T-helper 17 cell (primary cell): ENCODE data around the gene SYT8. TPM values are rescaled to one million over a fixed set of nuclear protein-coding genes. Genes with fewer than 3 reads are reported as not detected.
"Not testable (repeated sequence)": the region's sequence is repeated elsewhere in the genome, so short reads cannot be mapped to it uniquely, and the experiment has no call there.

Experiments
- ATAC-seq: fragments of 150-1000 bp; cut with Tn5 transposase; 2 replicates; pipeline ENCODE4 v1.10.0; 2021; ENCODE audit warnings: mild to moderate bottlenecking, moderate library complexity
- DNase-seq, 3 donors: peaks; one replicate each; pipeline versions ENCODE4 v3.0.0 to v3.0.0-alpha.2; 2020 to 2021
- H3K9me3 ChIP-seq: one replicate; pipeline ENCODE4 v1.7.0; 2013; ENCODE audit warnings: low read length, mild to moderate bottlenecking; ENCODE audit not compliant: control insufficient read depth, poor library complexity, severe bottlenecking
- H3K27ac Mint-ChIP-seq: one replicate; pipeline ENCODE4 v1.8.0; 2022; ENCODE audit warnings: mild to moderate bottlenecking, moderate library complexity, mixed read lengths
- H3K27me3 Mint-ChIP-seq: one replicate; pipeline ENCODE4 v1.8.0; 2022; ENCODE audit warnings: mixed read lengths
- H3K36me3 Mint-ChIP-seq: one replicate; pipeline ENCODE4 v1.8.0; 2022; ENCODE audit warnings: low read depth, mixed read lengths
- H3K4me1 Mint-ChIP-seq: one replicate; pipeline ENCODE4 v1.8.0; 2022; ENCODE audit warnings: mild to moderate bottlenecking, mixed read lengths
- H3K4me3 Mint-ChIP-seq: one replicate; pipeline ENCODE4 v1.8.0; 2022; ENCODE audit warnings: mild to moderate bottlenecking, moderate library complexity, mixed read lengths
- total RNA-seq, 4 donors: library from RNA in 2 of 4; stranded (reverse) in 2 of 4; gene quantifications; one replicate each; pipeline ENCODE4 v1.2.3 and lab custom pipeline; 2022 to 2026

The SYT8 gene
- total RNA-seq, 2 donors from 2014 or later: not detected

GRCh38 chr11:1810761-1811160, 24.0 kb upstream of the SYT8 start:
- no peaks in the 10 kb centered on the region for H3K9me3 ChIP-seq
- DNase-seq (no peak), ATAC-seq (no peak)
- Mint-ChIP-seq H3K27me3 (peaks cover 19% of the 10 kb centered on the region), H3K36me3 (peaks cover 2% of the 10 kb centered on the region), H3K4me3 (no peak overlapping the region), H3K27ac (no peak overlapping the region), H3K4me1 (peaks cover 2% of the 10 kb centered on the region)

- Mint-ChIP-seq H3K27ac (no peak overlapping the region), H3K27me3 (peaks cover 19% of the 10 kb centered on the region), H3K36me3 (peaks cover 2% of the 10 kb centered on the region), H3K4me1 (peaks cover 2% of the 10 kb centered on the region), H3K4me3 (no peak overlapping the region)
- no peaks in the 10 kb centered on the region for H3K9me3 ChIP-seq
- DNase-seq: no peak
- no peak for ATAC-seq
Observed at GRCh38 chr11:1812274-1812673, 22.5 kb upstream of the SYT8 start.

GRCh38 chr11:1812801-1813200, 22.0 kb upstream of the SYT8 start:
- Mint-ChIP-seq H3K36me3 (peaks cover 2% of the 10 kb centered on the region), H3K4me1 (peaks cover 2% of the 10 kb centered on the region), H3K4me3 (no peak overlapping the region), H3K27ac (no peak overlapping the region), H3K27me3 (peaks cover 15% of the 10 kb centered on the region)
- ATAC-seq: no peak
- no peaks in the 10 kb centered on the region for H3K9me3 ChIP-seq
- DNase-seq: no peak

GRCh38 chr11:1813356-1813755, 21.4 kb upstream of the SYT8 start:
- not testable (repeated sequence) for DNase-seq, H3K4me3 Mint-ChIP-seq, H3K9me3 ChIP-seq, ATAC-seq, H3K27ac Mint-ChIP-seq, H3K4me1 Mint-ChIP-seq, H3K36me3 Mint-ChIP-seq
- peaks cover 12% of the 10 kb centered on the region for H3K27me3 Mint-ChIP-seq

GRCh38 chr11:1814691-1815090, 20.1 kb upstream of the SYT8 start:
- Mint-ChIP-seq H3K4me1 (no peaks in the 10 kb centered on the region), H3K36me3 (peaks cover under 1% of the 10 kb centered on the region), H3K27me3 (peaks cover 12% of the 10 kb centered on the region), H3K4me3 (no peak overlapping the region), H3K27ac (no peak overlapping the region)
- H3K9me3 ChIP-seq: no peaks in the 10 kb centered on the region
- ATAC-seq (no peak), DNase-seq (no peak)

GRCh38 chr11:1815311-1815710, 19.5 kb upstream of the SYT8 start:
- Mint-ChIP-seq H3K27ac (no peak overlapping the region), H3K36me3 (no peaks in the 10 kb centered on the region), H3K4me1 (no peaks in the 10 kb centered on the region), H3K4me3 (no peak overlapping the region), H3K27me3 (peaks cover 12% of the 10 kb centered on the region)
- no peaks in the 10 kb centered on the region for H3K9me3 ChIP-seq
- no peak for DNase-seq
- ATAC-seq: no peak

GRCh38 chr11:1815751-1816150, 19.0 kb upstream of the SYT8 start:
- H3K4me3 Mint-ChIP-seq: no peak overlapping the region
- H3K4me1 Mint-ChIP-seq: no peaks in the 10 kb centered on the region
- H3K27me3 Mint-ChIP-seq: peaks cover 12% of the 10 kb centered on the region
- ATAC-seq (no peak), DNase-seq (no peak)
- no peak overlapping the region for H3K27ac Mint-ChIP-seq
- H3K9me3 ChIP-seq: no peaks in the 10 kb centered on the region
- no peaks in the 10 kb centered on the region for H3K36me3 Mint-ChIP-seq

GRCh38 chr11:1817000-1817399, 17.8 kb upstream of the SYT8 start:
- no peak for ATAC-seq
- no peaks in the 10 kb centered on the region for H3K9me3 ChIP-seq
- Mint-ChIP-seq H3K27me3 (peaks cover 12% of the 10 kb centered on the region), H3K4me3 (no peak overlapping the region), H3K36me3 (no peaks in the 10 kb centered on the region), H3K27ac (no peak overlapping the region), H3K4me1 (peaks cover 2% of the 10 kb centered on the region)
- no peak for DNase-seq

GRCh38 chr11:1817511-1817910, 17.3 kb upstream of the SYT8 start:
- H3K9me3 ChIP-seq: no peaks in the 10 kb centered on the region
- Mint-ChIP-seq H3K27ac (no peak overlapping the region), H3K4me1 (peaks cover 2% of the 10 kb centered on the region), H3K27me3 (peaks cover 9% of the 10 kb centered on the region), H3K4me3 (no peak overlapping the region), H3K36me3 (no peaks in the 10 kb centered on the region)
- DNase-seq (no peak), ATAC-seq (no peak)

GRCh38 chr11:1819074-1819473, 15.7 kb upstream of the SYT8 start:
- Mint-ChIP-seq H3K4me3 (no peak overlapping the region), H3K36me3 (no peaks in the 10 kb centered on the region), H3K27me3 (peaks cover 3% of the 10 kb centered on the region), H3K27ac (no peak overlapping the region), H3K4me1 (peaks cover 3% of the 10 kb centered on the region)
- DNase-seq: no peak
- H3K9me3 ChIP-seq: no peaks in the 10 kb centered on the region
- ATAC-seq: no peak

- ATAC-seq (no peak), DNase-seq (no peak)
- no peak overlapping the region for H3K4me3 Mint-ChIP-seq
- no peaks in the 10 kb centered on the region for H3K9me3 ChIP-seq
- H3K36me3 Mint-ChIP-seq: no peaks in the 10 kb centered on the region
- peaks cover 5% of the 10 kb centered on the region for H3K4me1 Mint-ChIP-seq
- H3K27ac Mint-ChIP-seq: no peak overlapping the region
- peaks cover 5% of the 10 kb centered on the region for H3K27me3 Mint-ChIP-seq
Observed at GRCh38 chr11:1820463-1821325, 14.1 kb upstream of the SYT8 start.

- Mint-ChIP-seq H3K4me3 (no peak overlapping the region), H3K27ac (no peak overlapping the region), H3K27me3 (peaks cover 7% of the 10 kb centered on the region), H3K36me3 (no peaks in the 10 kb centered on the region), H3K4me1 (peaks cover 5% of the 10 kb centered on the region)
- no peak for DNase-seq
- H3K9me3 ChIP-seq: no peaks in the 10 kb centered on the region
- ATAC-seq: no peak
Observed at GRCh38 chr11:1821562-1821961, 13.2 kb upstream of the SYT8 start.

- no peak for ATAC-seq
- DNase-seq: no peak
- H3K27me3 Mint-ChIP-seq: peaks cover 19% of the 10 kb centered on the region
- peaks cover 8% of the 10 kb centered on the region for H3K4me1 Mint-ChIP-seq
- no peak overlapping the region for H3K27ac Mint-ChIP-seq
- no peaks in the 10 kb centered on the region for H3K36me3 Mint-ChIP-seq
- no peak overlapping the region for H3K4me3 Mint-ChIP-seq
- H3K9me3 ChIP-seq: no peaks in the 10 kb centered on the region
Observed at GRCh38 chr11:1822648-1823375, 12.0 kb upstream of the SYT8 start.
